K562 (cell line): ENCODE measurements around the gene COMMD1. TPM values are rescaled to one million over a fixed set of nuclear protein-coding genes. Genes with fewer than 3 reads are reported as not detected.

ENCODE experiments used
- ATAC-seq: fragments of 200-7000 bp; cut with Tn5 transposase; 3 replicates; pipeline ENCODE4 v1.9.1; 2020; ENCODE audit warnings: moderate library complexity
- BruUV-seq: library from RNA; stranded (reverse); fragments of 400-500 nt; replicated peaks from 2 replicates; lab custom pipeline; 2021; lab: Mats Ljungman, UMichigan
- CTCF ChIA-PET: fragments of 300-600 bp; formaldehyde crosslinking; extraction: SDS; loops from one replicate; lab custom pipeline; 2021; ENCODE audit warnings: low intra/inter-chr PET ratio; lab: Yijun Ruan, JAX
- POLR2A ChIA-PET: fragments of 300-600, 350-650 bp; sonication (Branson Sonifier 250); formaldehyde crosslinking; extraction: SDS; loops from one replicate; lab custom pipeline; 2021; ENCODE audit warnings: antibody characterized with exemption, inconsistent platforms; lab: Yijun Ruan, JAX
- DNase-seq, 4 experiments: peaks; one replicate each; pipeline versions ENCODE4 v3.0.0 to v3.0.0-alpha.2; 2011 to 2018; ENCODE audit warnings: low spot score in 3 of 4, mixed read lengths in 3 of 4; ENCODE audit errors: extremely low read depth in 1 of 4
- FAIRE-seq: peaks from 2 replicates; lab custom pipeline; 2011; peaks lifted over from hg19 to GRCh38; lab: Jason Lieb, UNC
- H2AFZ ChIP-seq: 2 replicates; pipeline ENCODE4 v1.6.0; 2011; ENCODE audit warnings: low read depth, low read length, control low read depth, inconsistent platforms
- H3K27ac ChIP-seq: fragments of 200-600 bp; 3 replicates; pipeline ENCODE4 v1.8.0; 2011; ENCODE audit warnings: low read depth, mild to moderate bottlenecking, control low read depth, inconsistent platforms, low read length, moderate library complexity, mixed read lengths; ENCODE audit errors: extremely low read depth
- H3K27me3 ChIP-seq, 2 experiments: fragments of 300-600 bp in 1 of 2; 2 replicates in 1 of 2; 3 replicates in 1 of 2; pipeline versions ENCODE4 v1.6.0 to v1.8.0; 2011; ENCODE audit warnings: inconsistent platforms in 2 of 2, low read length in 2 of 2, mild to moderate bottlenecking in 1 of 2, mixed read lengths in 1 of 2, moderate library complexity in 1 of 2; ENCODE audit not compliant: control insufficient read depth in 2 of 2, insufficient read depth in 2 of 2
- H3K36me3 ChIP-seq: fragments of 300-600 bp; 3 replicates; pipeline ENCODE4 v1.8.0; 2011; ENCODE audit warnings: mild to moderate bottlenecking, low read length, inconsistent platforms; ENCODE audit not compliant: control insufficient read depth, insufficient read depth
- H3K4me1 ChIP-seq, 2 experiments: fragments of 200-600 bp in 1 of 2; replicated peaks in 1 of 2; 2 replicates in 1 of 2; 3 replicates in 1 of 2; pipeline versions ENCODE4 v1.5.1 to v1.8.0; 2011; ENCODE audit warnings: inconsistent platforms in 2 of 2, low read length in 2 of 2, mild to moderate bottlenecking in 1 of 2, mixed read lengths in 1 of 2, moderate library complexity in 1 of 2; ENCODE audit not compliant: control insufficient read depth in 2 of 2, insufficient read depth in 2 of 2
- H3K4me2 ChIP-seq: 2 replicates; pipeline ENCODE4 v1.6.1; 2011; ENCODE audit warnings: low read length, control low read depth, inconsistent platforms, mixed read lengths; ENCODE audit not compliant: insufficient read depth
- H3K4me3 ChIP-seq: fragments of 200-600 bp; sonication (generic), shearing (Covaris generic); 2 replicates; pipeline ENCODE4 v1.5.1; 2016; ENCODE audit warnings: control low read depth, inconsistent platforms
- H3K79me2 ChIP-seq: fragments of 200-600 bp; 3 replicates; pipeline ENCODE4 v1.8.0; 2011; ENCODE audit warnings: low read length, inconsistent platforms; ENCODE audit not compliant: control insufficient read depth, insufficient read depth
- H3K9ac ChIP-seq, 2 experiments: 2 replicates each; pipeline versions ENCODE4 v1.6.0 to v1.6.1; 2011; ENCODE audit warnings: low read depth in 2 of 2, low read length in 2 of 2, control low read depth in 1 of 2, inconsistent platforms in 1 of 2, mild to moderate bottlenecking in 1 of 2, mixed read lengths in 1 of 2; ENCODE audit not compliant: insufficient read depth in 1 of 2
- H3K9me1 ChIP-seq: one replicate; pipeline ENCODE4 v1.6.0; 2011; ENCODE audit warnings: inconsistent platforms, mild to moderate bottlenecking, low read length, moderate library complexity; ENCODE audit not compliant: control insufficient read depth, insufficient read depth
- H3K9me3 ChIP-seq: replicated peaks from 2 replicates; pipeline ENCODE4 v1.5.1; 2011; ENCODE audit warnings: low read depth, low read length, inconsistent platforms; ENCODE audit not compliant: control insufficient read depth, insufficient read depth
- H4K20me1 ChIP-seq: replicated peaks from 2 replicates; pipeline ENCODE4 v1.6.1; 2011; ENCODE audit warnings: low read length, inconsistent platforms, mixed read lengths; ENCODE audit not compliant: control insufficient read depth, insufficient read depth
- ATF3 ChIP-seq, 2 experiments: fragments of 450-650 bp in 1 of 2; sonication (generic) in 1 of 2; formaldehyde crosslinking in 1 of 2; IDR thresholded peaks in 1 of 2; conservative IDR thresholded peaks in 1 of 2; 2 replicates each; pipeline versions ENCODE4 v1.6.1 to v1.8.1; 2016 to 2023; ENCODE audit warnings: mild to moderate bottlenecking in 2 of 2, moderate library complexity in 2 of 2, inconsistent platforms in 1 of 2, missing genetic modification reagents in 1 of 2
- BCL6 ChIP-seq: fragments of 250-450 bp; sonication (Bioruptor Pico); IDR thresholded peaks from 2 replicates; pipeline ENCODE4 v1.4.0; 2020
- BCOR ChIP-seq: fragments of 450-650 bp; IDR thresholded peaks from 2 replicates; pipeline ENCODE4 v1.6.1; 2016
- CCAR2 ChIP-seq: fragments of 200-400 bp; formaldehyde crosslinking; IDR thresholded peaks from 2 replicates; pipeline ENCODE4 v1.6.1; 2017; ENCODE audit warnings: mild to moderate bottlenecking, low read depth, low read length
- CSDE1 ChIP-seq, 2 experiments: fragments of 450-650 bp; IDR thresholded peaks; 2 replicates each; pipeline ENCODE4 v1.6.1; 2016; ENCODE audit warnings: mild to moderate bottlenecking in 1 of 2
- GATA2 ChIP-seq: sonication (generic); formaldehyde crosslinking; IDR thresholded peaks from 2 replicates; pipeline ENCODE4 v1.4.0; 2020; ENCODE audit warnings: mild to moderate bottlenecking, missing genetic modification reagents
- HCFC1 ChIP-seq: IDR thresholded peaks from 2 replicates; pipeline ENCODE4 v1.6.1; 2012; ENCODE audit warnings: low read depth, low read length, improper control_type of control experiment
- HEY1 ChIP-seq: fragments of 250-450 bp; sonication (Bioruptor Pico); IDR thresholded peaks from 2 replicates; pipeline ENCODE4 v1.5.0; 2020; ENCODE audit warnings: mild to moderate bottlenecking, moderate library complexity, borderline replicate concordance
- KDM4B ChIP-seq, 2 experiments: fragments of 450-650 bp in 1 of 2; sonication (generic) in 1 of 2; IDR thresholded peaks; 2 replicates each; pipeline ENCODE4 v1.6.1; 2016 to 2017; ENCODE audit warnings: borderline replicate concordance in 2 of 2, antibody characterized with exemption in 1 of 2, low read depth in 1 of 2, mild to moderate bottlenecking in 1 of 2
- MAZ ChIP-seq, 2 experiments: fragments of 450-650 bp in 1 of 2; sonication (generic) in 1 of 2; formaldehyde crosslinking; IDR thresholded peaks in 1 of 2; conservative IDR thresholded peaks in 1 of 2; 2 replicates each; pipeline versions ENCODE4 v1.4.0 to v1.5.0; 2020; ENCODE audit warnings: mild to moderate bottlenecking in 1 of 2, missing genetic modification reagents in 1 of 2
- MEF2A ChIP-seq: IDR thresholded peaks from 2 replicates; pipeline ENCODE4 v1.6.1; 2011; ENCODE audit warnings: low read depth, mild to moderate bottlenecking, low read length, moderate library complexity; ENCODE audit not compliant: control insufficient read depth
- NUFIP1 ChIP-seq: fragments of 450-650 bp; IDR thresholded peaks from 2 replicates; pipeline ENCODE4 v1.6.1; 2018; ENCODE audit not compliant: partially characterized antibody
- PTRF ChIP-seq: fragments of 450-650 bp; IDR thresholded peaks from 2 replicates; pipeline ENCODE4 v1.6.1; 2016; ENCODE audit warnings: mild to moderate bottlenecking, missing genetic modification characterization, missing compliant biosample characterization
- PURB ChIP-seq: sonication (generic); formaldehyde crosslinking; IDR thresholded peaks from 2 replicates; pipeline ENCODE4 v1.9.0; 2021; ENCODE audit warnings: low read depth, mild to moderate bottlenecking, missing genetic modification reagents
- SLC30A9 ChIP-seq: fragments of 250-450 bp; sonication (Bioruptor Pico); IDR thresholded peaks from 2 replicates; pipeline ENCODE4 v1.8.0; 2022; ENCODE audit warnings: mild to moderate bottlenecking, moderate library complexity
- YY1 ChIP-seq, 3 experiments: IDR thresholded peaks; 2 replicates each; pipeline ENCODE4 v1.6.1; 2011; ENCODE audit warnings: low read length in 2 of 3, mild to moderate bottlenecking in 2 of 3, moderate library complexity in 2 of 3, borderline replicate concordance in 1 of 3, control low read depth in 1 of 3, low read depth in 1 of 3; ENCODE audit not compliant: insufficient read depth in 3 of 3, insufficient replicate concordance in 2 of 3, control insufficient read depth in 1 of 3, insufficient read length in 1 of 3; ENCODE audit errors: extremely low read depth in 1 of 3
- ZKSCAN8 ChIP-seq: fragments of 200-800 bp; sonication (Bioruptor generic); IDR thresholded peaks from 2 replicates; pipeline ENCODE4 v1.6.1; 2016; ENCODE audit warnings: missing genetic modification characterization, missing compliant biosample characterization
- ZNF184 ChIP-seq: sonication (generic); formaldehyde crosslinking; IDR thresholded peaks from 2 replicates; pipeline ENCODE4 v1.5.0; 2020; ENCODE audit warnings: missing genetic modification reagents
- ZNF764 ChIP-seq: fragments of 250-450 bp; sonication (Bioruptor Pico); IDR thresholded peaks from 2 replicates; pipeline ENCODE4 v1.4.0; 2020; ENCODE audit warnings: low read depth, mild to moderate bottlenecking, moderate library complexity
- WGBS: fragments of 100-300 bp; shearing (Covaris generic); methylation state at CpG from one replicate; pipeline ENCODE4 v1.1.6; 2016; ENCODE audit warnings: low coverage, mixed read lengths; ENCODE audit not compliant: insufficient coverage; ENCODE audit errors: missing lambda C conversion rate; 5-methylcytosine and 5-hydroxymethylcytosine counted together
- in situ Hi-C: fragments of 300-500 bp; cut with MboI; formaldehyde crosslinking; loops from 4 replicates; pipeline ENCODE4 v1.15.0; 2018; ENCODE audit warnings: inconsistent platforms, mixed read lengths
- intact Hi-C: fragments of 100-400 bp; cut with micrococcal nuclease; formaldehyde crosslinking; loops from 2 replicates; pipeline ENCODE4 v1.14.2; 2022
- polyA plus RNA-seq, 8 experiments: library from polyadenylated mRNA; depleted of rRNA in 4 of 8; stranded (reverse) in 5 of 8; unstranded in 3 of 8; fragments of >200 nt; fragmentation: Nextera tagmentation in 2 of 8; fragmentation: Illumina TruSeq in 1 of 8; extraction: Ambion mirVana in 2 of 8; extraction: Trizol in 1 of 8; gene quantifications; 2 replicates each; pipeline versions ENCODE4 v1.2.1 to v1.2.3, GENCODE V29; 2011 to 2014; ENCODE audit warnings: inconsistent platforms in 1 of 8, missing spikeins in 1 of 8
- total RNA-seq, 7 experiments: library from RNA; depleted of rRNA in 6 of 7; stranded (reverse); fragments of >200 nt in 6 of 7; fragmentation: Illumina TruSeq in 2 of 7; extraction: Trizol in 2 of 7; gene quantifications; 2 replicates each; pipeline versions ENCODE4 v1.2.1 to v1.2.3, GENCODE V29; 2011 to 2021; ENCODE audit warnings: low replicate concordance in 1 of 7
- TF ChIP-seq, protein P1 (sequence below): fragments of 450-650 bp; IDR thresholded peaks from 2 replicates; pipeline ENCODE4 v1.6.1; 2016

Gene COMMD1
- total and polyA plus RNA-seq, 9 of the 15 experiments (the other 6 are each of a cell fraction or from before 2014, with no cell fraction given), result 14.4 to 77.0 (median 21.4) TPM

- TF ChIP-seq ZKSCAN8 (CRISPR knock-in tag) (no peak), HEY1 (no peak), NUFIP1 (no peak), SLC30A9 (CRISPR knock-in tag) (no peak), PURB (CRISPR knock-in tag) (no peak), YY1 (IDR thresholded peaks at IDR 0.05; ENCODE audit: borderline replicate concordance in 1 of 3, control insufficient read depth in 1 of 3, extremely low read depth in 1 of 3, insufficient read depth in 3 of 3, insufficient read length in 1 of 3, insufficient replicate concordance in 2 of 3, low read depth in 1 of 3, low read length in 2 of 3) (no peak), BCOR (no peak), MAZ (CRISPR knock-in tag; conservative IDR thresholded peaks at IDR 0.05 in 1 of 2, IDR thresholded peaks at IDR 0.05 in 1 of 2) (no peak)
- TF ChIP-seq, protein P1, sequence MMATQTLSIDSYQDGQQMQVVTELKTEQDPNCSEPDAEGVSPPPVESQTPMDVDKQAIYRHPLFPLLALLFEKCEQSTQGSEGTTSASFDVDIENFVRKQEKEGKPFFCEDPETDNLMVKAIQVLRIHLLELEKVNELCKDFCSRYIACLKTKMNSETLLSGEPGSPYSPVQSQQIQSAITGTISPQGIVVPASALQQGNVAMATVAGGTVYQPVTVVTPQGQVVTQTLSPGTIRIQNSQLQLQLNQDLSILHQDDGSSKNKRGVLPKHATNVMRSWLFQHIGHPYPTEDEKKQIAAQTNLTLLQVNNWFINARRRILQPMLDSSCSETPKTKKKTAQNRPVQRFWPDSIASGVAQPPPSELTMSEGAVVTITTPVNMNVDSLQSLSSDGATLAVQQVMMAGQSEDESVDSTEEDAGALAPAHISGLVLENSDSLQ, result no peak
Observed at GRCh38 chr2:62054916-62055450, 149.5 kb downstream of the COMMD1 start (continued).

GRCh38 chr2:62055724-62056336 is 150.4 kb downstream of the COMMD1 start:
- no peaks in the 10 kb centered on the region for H4K20me1 ChIP-seq
- no peaks in the 10 kb centered on the region for H3K36me3 ChIP-seq
- H3K27me3 ChIP-seq, result no peaks in the 10 kb centered on the region
- no peaks in the 10 kb centered on the region for H3K4me1 ChIP-seq
- ChIA-PET POLR2A (interaction anchor here (0.7 to 1.6 kb wide), 2 partner anchors 9 to 51 kb away, joined by 3 to 4 read pairs; no protein-coding TSS in a partner anchor), CTCF (no interaction called here)
- no peak overlapping the region for H2AFZ ChIP-seq
- no peaks in the 10 kb centered on the region for H3K9me1 ChIP-seq
- no peaks in the 10 kb centered on the region for H3K9me3 ChIP-seq
- H3K4me2 ChIP-seq, result no peak overlapping the region
- FAIRE-seq (no peak), ATAC-seq (no peak), DNase-seq (no peak)
- in situ Hi-C loops, result no loop called here
- 20% methylated on average over 3 of the region's 3 CpGs for WGBS
- H3K27ac ChIP-seq, result no peak overlapping the region
- no TSS peak for BruUV-seq
- no peak overlapping the region for H3K9ac ChIP-seq
- H3K79me2 ChIP-seq, result no peaks in the 10 kb centered on the region
- intact Hi-C loops, result no loop called here
- no peak overlapping the region for H3K4me3 ChIP-seq
- no peak for TF ChIP-seq GATA2
- TF ChIP-seq ZNF764 (CRISPR knock-in tag), result no peak
- no peak for TF ChIP-seq CCAR2
- no peak for TF ChIP-seq MEF2A
- no peak for TF ChIP-seq BCL6
- no peak for TF ChIP-seq PTRF (tag)
- no peak for TF ChIP-seq CSDE1 (IDR thresholded peaks at IDR 0.05)
- TF ChIP-seq ATF3 (IDR thresholded peaks at IDR 0.05), result no peak
- TF ChIP-seq ATF3 (CRISPR knock-in tag; conservative IDR thresholded peaks at IDR 0.05), result no peak
- no peak for TF ChIP-seq ZNF184
- TF ChIP-seq KDM4B (IDR thresholded peaks at IDR 0.05; ENCODE audit: borderline replicate concordance in 2 of 2, low read depth in 1 of 2), result no peak
- TF ChIP-seq HCFC1, result no peak
